GM12878 (cell line): ENCODE results near the gene OSBPL10. TPM values are rescaled to one million over a fixed set of nuclear protein-coding genes. Genes with fewer than 3 reads are reported as not detected.

Experiments used
- ATAC-seq: fragments of 200-7000 bp; cut with Tn5 transposase; 3 replicates; pipeline ENCODE4 v1.9.1; 2020; ENCODE audit warnings: mild to moderate bottlenecking, moderate library complexity
- BruUV-seq: library from RNA; stranded (reverse); fragments of 400-500 nt; replicated peaks from 2 replicates; lab custom pipeline; 2021; lab: Mats Ljungman, UMichigan
- CTCF ChIA-PET: fragments of 300-600 bp; sonication (Branson Sonifier 250); formaldehyde crosslinking; extraction: SDS; loops from one replicate; lab custom pipeline; 2021; ENCODE audit warnings: inconsistent platforms; lab: Yijun Ruan, JAX
- POLR2A ChIA-PET: fragments of 350-600 bp; formaldehyde crosslinking; extraction: SDS; loops from one replicate; lab custom pipeline; 2021; ENCODE audit warnings: inconsistent platforms; lab: Charles Lee
- RAD21 ChIA-PET: fragments of 300-600 bp; sonication (Branson Sonifier 250); formaldehyde crosslinking; loops from one replicate; lab custom pipeline; 2023; ENCODE audit warnings: antibody characterized with exemption; ENCODE audit not compliant: unreplicated experiment; lab: Charles Lee
- SMC1A ChIA-PET: fragments of 300-600 bp; sonication (Branson Sonifier 250); formaldehyde crosslinking; loops from one replicate; lab custom pipeline; 2023; ENCODE audit not compliant: unreplicated experiment, uncharacterized antibody; lab: Charles Lee
- DNase-seq: peaks from one replicate; pipeline ENCODE4 v3.0.0-alpha.2; 2011; ENCODE audit warnings: low read depth, low spot score
- FAIRE-seq: peaks from 3 replicates; lab custom pipeline; 2011; peaks lifted over from hg19 to GRCh38; lab: Jason Lieb, UNC
- H2AFZ ChIP-seq: 2 replicates; pipeline ENCODE4 v1.6.0; 2011; ENCODE audit warnings: low read depth, low read length, control low read depth; ENCODE audit not compliant: control insufficient read depth
- H3K27ac ChIP-seq: 2 replicates; pipeline ENCODE4 v1.5.1; 2011; ENCODE audit warnings: control low read depth; ENCODE audit not compliant: control insufficient read depth, insufficient read depth
- H3K27me3 ChIP-seq, 2 experiments: replicated peaks in 1 of 2; 2 replicates each; pipeline versions ENCODE4 v1.6.0 to v1.6.1; 2011; ENCODE audit warnings: low read length in 1 of 2; ENCODE audit not compliant: control insufficient read depth in 2 of 2, insufficient read depth in 2 of 2
- H3K36me3 ChIP-seq, 2 experiments: 2 replicates each; pipeline ENCODE4 v1.5.1; 2011; ENCODE audit warnings: low read length in 1 of 2; ENCODE audit not compliant: control insufficient read depth in 2 of 2, insufficient read depth in 2 of 2
- H3K4me1 ChIP-seq: 2 replicates; pipeline ENCODE4 v1.6.1; 2011; ENCODE audit warnings: mild to moderate bottlenecking, low read length, moderate library complexity, mixed read lengths; ENCODE audit not compliant: control insufficient read depth, insufficient read depth
- H3K4me2 ChIP-seq: 2 replicates; pipeline ENCODE4 v1.6.0; 2011; ENCODE audit warnings: control low read depth; ENCODE audit not compliant: control insufficient read depth, insufficient read depth
- H3K4me3 ChIP-seq: fragments of 200-600 bp; sonication (generic); 2 replicates; pipeline ENCODE4 v1.5.1; 2016
- H3K79me2 ChIP-seq: 2 replicates; pipeline ENCODE4 v1.6.0; 2011; ENCODE audit warnings: low read length; ENCODE audit not compliant: control insufficient read depth, insufficient read depth
- H3K9ac ChIP-seq: 2 replicates; pipeline ENCODE4 v1.8.0; 2011; ENCODE audit warnings: low read length, control low read depth, mixed read lengths; ENCODE audit not compliant: control insufficient read depth, insufficient read depth
- H3K9me3 ChIP-seq: replicated peaks from 3 replicates; pipeline ENCODE4 v1.5.1; 2011; ENCODE audit warnings: mild to moderate bottlenecking, low read length; ENCODE audit not compliant: control insufficient read depth, insufficient read depth
- H4K20me1 ChIP-seq: 2 replicates; pipeline ENCODE4 v1.6.0; 2011; ENCODE audit not compliant: control insufficient read depth, insufficient read depth
- BCLAF1 ChIP-seq: fragments of 450-650 bp; IDR thresholded peaks from 2 replicates; pipeline ENCODE4 v1.6.1; 2017; ENCODE audit warnings: antibody characterized with exemption, mild to moderate bottlenecking, moderate library complexity
- E2F8 ChIP-seq: fragments of 450-650 bp; IDR thresholded peaks from 2 replicates; pipeline ENCODE4 v1.6.1; 2018; ENCODE audit warnings: mild to moderate bottlenecking, low read depth, moderate library complexity; ENCODE audit not compliant: partially characterized antibody
- GATAD2B ChIP-seq: fragments of 450-650 bp; conservative IDR thresholded peaks from 2 replicates; pipeline ENCODE4 v1.6.1; 2017; ENCODE audit warnings: low read depth, mild to moderate bottlenecking, moderate library complexity
- PAX5 ChIP-seq: IDR thresholded peaks from 2 replicates; pipeline ENCODE4 v1.6.1; 2011; ENCODE audit warnings: low read depth, low read length, borderline replicate concordance
- PBX3 ChIP-seq: IDR thresholded peaks from 2 replicates; pipeline ENCODE4 v1.6.1; 2011; ENCODE audit warnings: mild to moderate bottlenecking, low read depth, low read length, moderate library complexity; ENCODE audit not compliant: insufficient replicate concordance
- POLR2A ChIP-seq: IDR thresholded peaks from 2 replicates; pipeline ENCODE4 v1.6.1; 2011; ENCODE audit warnings: low read depth, mild to moderate bottlenecking, low read length
- RCOR1 ChIP-seq: conservative IDR thresholded peaks from 2 replicates; pipeline ENCODE4 v1.6.1; 2012; ENCODE audit warnings: low read depth, low read length, improper control_type of control experiment
- ZBED1 ChIP-seq: IDR thresholded peaks from 2 replicates; pipeline ENCODE4 v1.6.1; 2016; ENCODE audit warnings: borderline replicate concordance
- ZBTB11 ChIP-seq: fragments of 450-650 bp; formaldehyde crosslinking; IDR thresholded peaks from 2 replicates; pipeline ENCODE4 v1.5.0; 2022; ENCODE audit warnings: mild to moderate bottlenecking, missing genetic modification characterization
- ZBTB4 ChIP-seq: fragments of 450-650 bp; formaldehyde crosslinking; IDR thresholded peaks from 2 replicates; pipeline ENCODE4 v1.4.0; 2022; ENCODE audit warnings: mild to moderate bottlenecking, moderate library complexity
- WGBS: methylation state at CpG from one replicate; pipeline ENCODE4 v1.1.6; 2016; ENCODE audit warnings: low lambda C conversion rate; ENCODE audit not compliant: insufficient replicate concordance, insufficient coverage; ENCODE audit errors: missing lambda C conversion rate; 5-methylcytosine and 5-hydroxymethylcytosine counted together
- in situ Hi-C: fragments of 300-500 bp; cut with MboI; formaldehyde crosslinking; loops from 9 replicates; pipeline ENCODE4 v1.14.3; 2018; ENCODE audit warnings: mixed read lengths
- intact Hi-C: fragments of 100-400 bp; cut with micrococcal nuclease; formaldehyde crosslinking; loops from one replicate; pipeline ENCODE4 v1.14.2; 2022; ENCODE audit not compliant: unreplicated experiment
- polyA plus RNA-seq, 11 experiments: library from polyadenylated mRNA; depleted of rRNA in 4 of 11; unstranded in 6 of 11; stranded (reverse) in 5 of 11; fragments of >200 nt; fragmentation: Nextera tagmentation in 4 of 11; fragmentation: Illumina TruSeq in 1 of 11; extraction: Ambion mirVana in 4 of 11; extraction: Trizol in 1 of 11; gene quantifications; 1 replicate in 1 of 11; 2 replicates in 10 of 11; pipeline versions ENCODE4 v1.2.1 to v1.2.3, GENCODE V29; 2011 to 2016; ENCODE audit warnings: inconsistent platforms in 2 of 11, missing spikeins in 2 of 11, low read depth in 1 of 11
- total RNA-seq, 4 experiments: library from RNA; depleted of rRNA in 3 of 4; stranded (reverse); fragments of >200 nt in 3 of 4; fragmentation: Illumina TruSeq in 1 of 4; extraction: Trizol in 1 of 4; gene quantifications; 2 replicates each; pipeline versions ENCODE4 v1.2.1 to v1.2.3, GENCODE V29; 2013 to 2021

The OSBPL10 gene
- total and polyA plus RNA-seq, 10 of the 15 experiments (the other 5 are each of a cell fraction or from before 2014, with no cell fraction given), result 0.03 to 0.25 (median 0.09) TPM; not detected in 5

GRCh38 chr3:32003380-32003779 is 22.3 kb upstream of the OSBPL10 start:
- Histone ChIP-seq H3K27me3 (no peaks in the 10 kb centered on the region), H3K27ac (no peak overlapping the region), H3K4me2 (no peak overlapping the region), H3K36me3 (no peaks in the 10 kb centered on the region), H2AFZ (no peak overlapping the region), H3K4me1 (no peaks in the 10 kb centered on the region), H4K20me1 (no peaks in the 10 kb centered on the region; the same call in 1 of the 2 replicates), H3K79me2 (no peaks in the 10 kb centered on the region), H3K9me3 (no peaks in the 10 kb centered on the region), H3K9ac (no peak overlapping the region), H3K4me3 (no peak overlapping the region)
- ChIA-PET SMC1A (no interaction called here), RAD21 (no interaction called here), POLR2A (no interaction called here), CTCF (no interaction called here)
- WGBS, result 69% methylated on average over 3 of the region's 3 CpGs
- FAIRE-seq (no peak), ATAC-seq (no peak), DNase-seq (no peak)
- BruUV-seq, result no TSS peak
- intact Hi-C loops (no loop called here), in situ Hi-C loops (no loop called here)
- no peak for TF ChIP-seq BCLAF1
- TF ChIP-seq ZBTB11 (CRISPR knock-in tag), result no peak
- TF ChIP-seq ZBED1, result no peak
- no peak for TF ChIP-seq PBX3
- no peak for TF ChIP-seq PAX5
- no peak for TF ChIP-seq POLR2A
- no peak for TF ChIP-seq E2F8
- no peak for TF ChIP-seq GATAD2B
- no peak for TF ChIP-seq ZBTB4 (CRISPR knock-in tag)
- no peak for TF ChIP-seq RCOR1
